Measurements from ENCODE around the gene DCHS1. TPM values are rescaled to one million over a fixed set of nuclear protein-coding genes. Genes with fewer than 3 reads are reported as not detected.

The DCHS1 gene
- total RNA-seq, 4 donors from 2014 or later: 3.9 to 9.0 (median 6.4) TPM

GRCh38 chr11:6587360-6587953 lies 68.2 kb downstream of the DCHS1 start:
- peaks cover 6% of the 10 kb centered on the region for H3K36me3 ChIP-seq
- no peak for DNase-seq (ENCODE audit: low spot score in 2 of 2)
- WGBS: 71% methylated on average over 8 of the region's 11 CpGs
- no peak overlapping the region for H3K27ac ChIP-seq
- H3K4me3 ChIP-seq: no peak overlapping the region
- H3K4me1 ChIP-seq: peaks cover 8% of the 10 kb centered on the region
- peaks cover 7% of the 10 kb centered on the region for H3K9me3 ChIP-seq
- no peaks in the 10 kb centered on the region for H3K27me3 ChIP-seq
- no peak for TF ChIP-seq EP300 (IDR thresholded peaks at IDR 0.05)
- no peak for TF ChIP-seq POLR2AphosphoS5 (IDR thresholded peaks at IDR 0.05)
- TF ChIP-seq POLR2A (IDR thresholded peaks at IDR 0.05): no peak
- TF ChIP-seq, protein P1, sequence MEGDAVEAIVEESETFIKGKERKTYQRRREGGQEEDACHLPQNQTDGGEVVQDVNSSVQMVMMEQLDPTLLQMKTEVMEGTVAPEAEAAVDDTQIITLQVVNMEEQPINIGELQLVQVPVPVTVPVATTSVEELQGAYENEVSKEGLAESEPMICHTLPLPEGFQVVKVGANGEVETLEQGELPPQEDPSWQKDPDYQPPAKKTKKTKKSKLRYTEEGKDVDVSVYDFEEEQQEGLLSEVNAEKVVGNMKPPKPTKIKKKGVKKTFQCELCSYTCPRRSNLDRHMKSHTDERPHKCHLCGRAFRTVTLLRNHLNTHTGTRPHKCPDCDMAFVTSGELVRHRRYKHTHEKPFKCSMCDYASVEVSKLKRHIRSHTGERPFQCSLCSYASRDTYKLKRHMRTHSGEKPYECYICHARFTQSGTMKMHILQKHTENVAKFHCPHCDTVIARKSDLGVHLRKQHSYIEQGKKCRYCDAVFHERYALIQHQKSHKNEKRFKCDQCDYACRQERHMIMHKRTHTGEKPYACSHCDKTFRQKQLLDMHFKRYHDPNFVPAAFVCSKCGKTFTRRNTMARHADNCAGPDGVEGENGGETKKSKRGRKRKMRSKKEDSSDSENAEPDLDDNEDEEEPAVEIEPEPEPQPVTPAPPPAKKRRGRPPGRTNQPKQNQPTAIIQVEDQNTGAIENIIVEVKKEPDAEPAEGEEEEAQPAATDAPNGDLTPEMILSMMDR (IDR thresholded peaks at IDR 0.05): no peak

- DNase-seq (ENCODE audit: low spot score in 2 of 2): no peak
- Histone ChIP-seq H3K27ac (no peak overlapping the region), H3K9me3 (peaks cover 10% of the 10 kb centered on the region), H3K4me1 (peaks cover 8% of the 10 kb centered on the region), H3K36me3 (no peaks in the 10 kb centered on the region), H3K27me3 (no peaks in the 10 kb centered on the region), H3K4me3 (no peak overlapping the region)
- TF ChIP-seq POLR2A (IDR thresholded peaks at IDR 0.05): no peak
- TF ChIP-seq, protein P1 (IDR thresholded peaks at IDR 0.05): no peak
- TF ChIP-seq EP300 (IDR thresholded peaks at IDR 0.05): no peak
- no peak for TF ChIP-seq POLR2AphosphoS5 (IDR thresholded peaks at IDR 0.05)
- 50% methylated on average over 13 of the region's 25 CpGs for WGBS
Measured at GRCh38 chr11:6586434-6587359, 68.9 kb downstream of the DCHS1 start.

GRCh38 chr11:6584528-6584927 lies 71.1 kb downstream of the DCHS1 start:
- no peak for DNase-seq (ENCODE audit: low spot score in 2 of 2)
- peaks cover 10% of the 10 kb centered on the region for H3K9me3 ChIP-seq
- H3K4me1 ChIP-seq: peaks cover 8% of the 10 kb centered on the region
- TF ChIP-seq, protein P1 (IDR thresholded peaks at IDR 0.05): no peak
- no peak for TF ChIP-seq POLR2A (IDR thresholded peaks at IDR 0.05)
- no peak for TF ChIP-seq POLR2AphosphoS5 (IDR thresholded peaks at IDR 0.05)
- no peak for TF ChIP-seq EP300 (IDR thresholded peaks at IDR 0.05)
- no peak overlapping the region for H3K27ac ChIP-seq
- no peak overlapping the region for H3K4me3 ChIP-seq
- no peaks in the 10 kb centered on the region for H3K36me3 ChIP-seq
- H3K27me3 ChIP-seq: no peaks in the 10 kb centered on the region
- 92% methylated on average over 4 of the region's 4 CpGs for WGBS

DNA sequence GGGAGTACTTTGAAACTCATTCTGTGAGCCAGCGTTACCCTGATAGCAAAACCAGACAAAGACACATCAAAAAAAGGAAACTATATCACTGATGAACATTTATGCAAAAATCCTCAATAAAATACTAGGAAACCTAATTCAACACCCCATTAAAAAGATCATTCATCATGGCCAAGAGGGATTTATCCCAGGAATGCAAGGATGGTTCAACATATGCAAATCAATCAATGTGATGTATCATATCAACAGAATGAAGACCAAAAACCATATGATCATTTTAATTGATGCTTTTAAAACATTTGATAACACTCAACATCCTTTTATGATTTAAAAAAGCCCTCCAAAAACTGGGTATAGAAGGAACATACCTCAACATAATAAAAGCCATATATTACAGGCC lies 72.0 kb downstream of the DCHS1 start:
- Histone ChIP-seq H3K9me3 (peaks cover 10% of the 10 kb centered on the region), H3K27me3 (no peaks in the 10 kb centered on the region), H3K4me1 (peaks cover 8% of the 10 kb centered on the region), H3K36me3 (no peaks in the 10 kb centered on the region), H3K4me3 (no peak overlapping the region), H3K27ac (no peak overlapping the region)
- no peak for DNase-seq (ENCODE audit: low spot score in 2 of 2)
- TF ChIP-seq POLR2A (IDR thresholded peaks at IDR 0.05) (no peak), EP300 (IDR thresholded peaks at IDR 0.05) (no peak), POLR2AphosphoS5 (IDR thresholded peaks at IDR 0.05) (no peak)
- TF ChIP-seq, protein P1 (IDR thresholded peaks at IDR 0.05): no peak
- 83% methylated on average over 1 of the region's 1 CpG for WGBS

DNA sequence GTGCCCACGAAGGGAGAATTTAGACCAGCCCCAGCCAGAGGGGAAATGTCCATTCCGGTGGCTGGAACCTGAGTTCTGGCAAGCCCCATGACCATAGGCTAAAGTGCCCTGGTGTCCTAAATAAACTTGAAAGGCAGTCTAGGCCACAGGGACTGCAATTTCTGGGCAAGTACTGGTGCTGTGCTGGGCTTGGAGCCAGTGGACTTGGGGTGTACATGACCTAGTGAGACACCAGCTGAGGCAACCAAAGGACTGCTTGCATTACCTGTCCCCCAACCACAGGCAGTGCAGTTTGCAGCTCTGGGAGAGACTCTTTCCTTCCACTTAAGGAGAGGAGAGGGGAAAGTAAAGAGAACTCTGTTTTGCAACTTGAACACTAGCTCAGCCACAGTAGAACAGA lies 75.9 kb downstream of the DCHS1 start:
- H3K4me1 ChIP-seq: peaks cover 11% of the 10 kb centered on the region
- no peaks in the 10 kb centered on the region for H3K36me3 ChIP-seq
- H3K27ac ChIP-seq: no peak overlapping the region
- 100% methylated on average over 2 of the region's 2 CpGs for WGBS
- no peak for DNase-seq (ENCODE audit: low spot score in 2 of 2)
- no peaks in the 10 kb centered on the region for H3K27me3 ChIP-seq
- H3K4me3 ChIP-seq: no peak overlapping the region
- TF ChIP-seq, protein P1 (IDR thresholded peaks at IDR 0.05): no peak
- TF ChIP-seq POLR2AphosphoS5 (IDR thresholded peaks at IDR 0.05): no peak
- TF ChIP-seq EP300 (IDR thresholded peaks at IDR 0.05): no peak
- TF ChIP-seq POLR2A (IDR thresholded peaks at IDR 0.05): no peak
- peaks cover 10% of the 10 kb centered on the region for H3K9me3 ChIP-seq
